ENCODE measurements around the gene ATF7IP2. TPM values are rescaled to one million over a fixed set of nuclear protein-coding genes. Genes with fewer than 3 reads are reported as not detected.

Gene ATF7IP2
- total and polyA plus RNA-seq, 9 of the 15 experiments (the other 6 are each of a cell fraction or from before 2014, with no cell fraction given) = 131 to 515 (median 196) TPM

DNA sequence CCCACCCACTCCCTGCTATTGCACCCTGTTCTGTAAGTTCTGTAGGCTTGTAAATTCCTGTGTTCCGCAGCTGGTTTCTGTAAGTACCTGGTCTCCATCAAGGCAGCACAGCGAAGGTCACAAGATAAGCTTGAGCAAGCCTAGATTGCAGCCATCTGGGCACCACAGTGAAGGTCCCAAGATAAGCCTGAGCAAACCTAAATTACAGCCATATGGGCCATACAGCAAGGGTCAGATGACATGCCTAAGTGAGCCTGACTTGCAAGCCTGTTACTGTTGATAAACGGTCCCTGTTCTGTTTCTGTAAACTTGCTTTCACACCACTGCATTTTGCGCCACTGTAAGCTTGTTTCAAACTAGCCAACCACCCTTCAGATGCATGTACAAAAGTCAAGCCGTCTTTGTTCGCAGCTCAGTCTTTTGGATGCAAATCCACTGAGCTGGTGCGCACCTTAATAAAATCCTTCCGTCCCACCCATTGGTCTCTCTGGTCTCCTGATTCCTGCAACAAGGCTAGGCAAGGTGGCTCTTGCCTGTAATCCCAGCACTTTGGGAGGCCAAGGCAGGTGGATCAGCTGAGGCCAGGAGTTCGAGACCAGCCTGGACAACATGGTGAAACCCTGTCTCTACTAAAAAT is 42.6 kb upstream of the ATF7IP2 start (continued):
- TF ChIP-seq PCBP2 (IDR thresholded peaks at IDR 0.05; ENCODE audit: low read depth, low read length, poor library complexity, severe bottlenecking) (no peak), POLR2AphosphoS5 (IDR thresholded peaks at IDR 0.05; ENCODE audit: control insufficient read depth, insufficient read depth, low read depth, low read length) (peak; percentile 85), ZNF551 (CRISPR knock-in tag; IDR thresholded peaks at IDR 0.05) (no peak), NR2F6 (CRISPR knock-in tag; IDR thresholded peaks at IDR 0.05) (no peak), RUNX1 (IDR thresholded peaks at IDR 0.05; ENCODE audit: low read depth) (no peak), ZSCAN29 (IDR thresholded peaks at IDR 0.05) (no peak), TAL1 (IDR thresholded peaks at IDR 0.05) (peak; percentile 94), THRAP3 (IDR thresholded peaks at IDR 0.05; ENCODE audit: borderline replicate concordance) (no peak), MYBL2 (IDR thresholded peaks at IDR 0.05; ENCODE audit: low read depth) (peak; percentile 95), MYBL2 (CRISPR knock-in tag; IDR thresholded peaks at IDR 0.05; ENCODE audit: borderline replicate concordance) (no peak; the same call in 1 of the 2 replicates), CBFB (CRISPR knock-in tag; IDR thresholded peaks at IDR 0.05) (no peak), NRF1 (conservative IDR thresholded peaks at IDR 0.05 in 1 of 2, IDR thresholded peaks at IDR 0.05 in 1 of 2) (0 out of 4 replicates have a peak, but pooled peaks have one; percentile 12 to 14), SMAD3 (CRISPR knock-in tag; conservative IDR thresholded peaks at IDR 0.05) (no peak)
- TF ChIP-seq, protein P1, sequence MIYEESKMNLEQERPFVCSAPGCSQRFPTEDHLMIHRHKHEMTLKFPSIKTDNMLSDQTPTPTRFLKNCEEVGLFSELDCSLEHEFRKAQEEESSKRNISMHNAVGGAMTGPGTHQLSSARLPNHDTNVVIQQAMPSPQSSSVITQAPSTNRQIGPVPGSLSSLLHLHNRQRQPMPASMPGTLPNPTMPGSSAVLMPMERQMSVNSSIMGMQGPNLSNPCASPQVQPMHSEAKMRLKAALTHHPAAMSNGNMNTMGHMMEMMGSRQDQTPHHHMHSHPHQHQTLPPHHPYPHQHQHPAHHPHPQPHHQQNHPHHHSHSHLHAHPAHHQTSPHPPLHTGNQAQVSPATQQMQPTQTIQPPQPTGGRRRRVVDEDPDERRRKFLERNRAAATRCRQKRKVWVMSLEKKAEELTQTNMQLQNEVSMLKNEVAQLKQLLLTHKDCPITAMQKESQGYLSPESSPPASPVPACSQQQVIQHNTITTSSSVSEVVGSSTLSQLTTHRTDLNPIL (CRISPR knock-in tag; IDR thresholded peaks at IDR 0.05) = no peak
- TF ChIP-seq, protein P2, sequence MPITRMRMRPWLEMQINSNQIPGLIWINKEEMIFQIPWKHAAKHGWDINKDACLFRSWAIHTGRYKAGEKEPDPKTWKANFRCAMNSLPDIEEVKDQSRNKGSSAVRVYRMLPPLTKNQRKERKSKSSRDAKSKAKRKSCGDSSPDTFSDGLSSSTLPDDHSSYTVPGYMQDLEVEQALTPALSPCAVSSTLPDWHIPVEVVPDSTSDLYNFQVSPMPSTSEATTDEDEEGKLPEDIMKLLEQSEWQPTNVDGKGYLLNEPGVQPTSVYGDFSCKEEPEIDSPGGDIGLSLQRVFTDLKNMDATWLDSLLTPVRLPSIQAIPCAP (CRISPR knock-in tag; IDR thresholded peaks at IDR 0.05; ENCODE audit: borderline replicate concordance) = no peak
- TF ChIP-seq, protein P3, sequence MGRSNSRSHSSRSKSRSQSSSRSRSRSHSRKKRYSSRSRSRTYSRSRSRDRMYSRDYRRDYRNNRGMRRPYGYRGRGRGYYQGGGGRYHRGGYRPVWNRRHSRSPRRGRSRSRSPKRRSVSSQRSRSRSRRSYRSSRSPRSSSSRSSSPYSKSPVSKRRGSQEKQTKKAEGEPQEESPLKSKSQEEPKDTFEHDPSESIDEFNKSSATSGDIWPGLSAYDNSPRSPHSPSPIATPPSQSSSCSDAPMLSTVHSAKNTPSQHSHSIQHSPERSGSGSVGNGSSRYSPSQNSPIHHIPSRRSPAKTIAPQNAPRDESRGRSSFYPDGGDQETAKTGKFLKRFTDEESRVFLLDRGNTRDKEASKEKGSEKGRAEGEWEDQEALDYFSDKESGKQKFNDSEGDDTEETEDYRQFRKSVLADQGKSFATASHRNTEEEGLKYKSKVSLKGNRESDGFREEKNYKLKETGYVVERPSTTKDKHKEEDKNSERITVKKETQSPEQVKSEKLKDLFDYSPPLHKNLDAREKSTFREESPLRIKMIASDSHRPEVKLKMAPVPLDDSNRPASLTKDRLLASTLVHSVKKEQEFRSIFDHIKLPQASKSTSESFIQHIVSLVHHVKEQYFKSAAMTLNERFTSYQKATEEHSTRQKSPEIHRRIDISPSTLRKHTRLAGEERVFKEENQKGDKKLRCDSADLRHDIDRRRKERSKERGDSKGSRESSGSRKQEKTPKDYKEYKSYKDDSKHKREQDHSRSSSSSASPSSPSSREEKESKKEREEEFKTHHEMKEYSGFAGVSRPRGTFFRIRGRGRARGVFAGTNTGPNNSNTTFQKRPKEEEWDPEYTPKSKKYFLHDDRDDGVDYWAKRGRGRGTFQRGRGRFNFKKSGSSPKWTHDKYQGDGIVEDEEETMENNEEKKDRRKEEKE (IDR thresholded peaks at IDR 0.05; ENCODE audit: borderline replicate concordance in 1 of 2, control insufficient read depth in 1 of 2, low read depth in 2 of 2, low read length in 1 of 2) = no peak
- TF ChIP-seq, protein P4, sequence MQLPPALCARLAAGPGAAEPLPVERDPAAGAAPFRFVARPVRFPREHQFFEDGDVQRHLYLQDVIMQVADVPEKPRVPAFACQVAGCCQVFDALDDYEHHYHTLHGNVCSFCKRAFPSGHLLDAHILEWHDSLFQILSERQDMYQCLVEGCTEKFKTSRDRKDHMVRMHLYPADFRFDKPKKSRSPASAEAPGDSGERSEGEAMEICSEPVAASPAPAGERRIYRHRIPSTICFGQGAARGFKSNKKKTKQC (CRISPR knock-in tag; IDR thresholded peaks at IDR 0.05) = no peak
- TF ChIP-seq, protein P5, sequence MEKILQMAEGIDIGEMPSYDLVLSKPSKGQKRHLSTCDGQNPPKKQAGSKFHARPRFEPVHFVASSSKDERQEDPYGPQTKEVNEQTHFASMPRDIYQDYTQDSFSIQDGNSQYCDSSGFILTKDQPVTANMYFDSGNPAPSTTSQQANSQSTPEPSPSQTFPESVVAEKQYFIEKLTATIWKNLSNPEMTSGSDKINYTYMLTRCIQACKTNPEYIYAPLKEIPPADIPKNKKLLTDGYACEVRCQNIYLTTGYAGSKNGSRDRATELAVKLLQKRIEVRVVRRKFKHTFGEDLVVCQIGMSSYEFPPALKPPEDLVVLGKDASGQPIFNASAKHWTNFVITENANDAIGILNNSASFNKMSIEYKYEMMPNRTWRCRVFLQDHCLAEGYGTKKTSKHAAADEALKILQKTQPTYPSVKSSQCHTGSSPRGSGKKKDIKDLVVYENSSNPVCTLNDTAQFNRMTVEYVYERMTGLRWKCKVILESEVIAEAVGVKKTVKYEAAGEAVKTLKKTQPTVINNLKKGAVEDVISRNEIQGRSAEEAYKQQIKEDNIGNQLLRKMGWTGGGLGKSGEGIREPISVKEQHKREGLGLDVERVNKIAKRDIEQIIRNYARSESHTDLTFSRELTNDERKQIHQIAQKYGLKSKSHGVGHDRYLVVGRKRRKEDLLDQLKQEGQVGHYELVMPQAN (IDR thresholded peaks at IDR 0.05; ENCODE audit: borderline replicate concordance) = no peak
- TF ChIP-seq, protein P6, sequence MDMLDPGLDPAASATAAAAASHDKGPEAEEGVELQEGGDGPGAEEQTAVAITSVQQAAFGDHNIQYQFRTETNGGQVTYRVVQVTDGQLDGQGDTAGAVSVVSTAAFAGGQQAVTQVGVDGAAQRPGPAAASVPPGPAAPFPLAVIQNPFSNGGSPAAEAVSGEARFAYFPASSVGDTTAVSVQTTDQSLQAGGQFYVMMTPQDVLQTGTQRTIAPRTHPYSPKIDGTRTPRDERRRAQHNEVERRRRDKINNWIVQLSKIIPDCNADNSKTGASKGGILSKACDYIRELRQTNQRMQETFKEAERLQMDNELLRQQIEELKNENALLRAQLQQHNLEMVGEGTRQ (CRISPR knock-in tag; IDR thresholded peaks at IDR 0.05) = no peak
